Measurements from ENCODE around the gene CAMK1D. TPM values are rescaled to one million over a fixed set of nuclear protein-coding genes. Genes with fewer than 3 reads are reported as not detected.

CAMK1D gene
- polyA plus RNA-seq, 1 experiment, result 1.1 TPM

GRCh38 chr10:12349629-12350166, 351 bp downstream of the CAMK1D start:
- ChIA-PET CTCF (interaction anchor here (1.0 to 2.4 kb wide), 3 partner anchors 16 to 87 kb away, joined by 3 to 8 read pairs (median 3); no protein-coding TSS in a partner anchor), POLR2A (interaction anchor here (0.6 kb wide), 1 partner anchor 11 kb away, joined by 3 read pairs; no protein-coding TSS in a partner anchor)
- no peak for TF ChIP-seq CTCF (IDR thresholded peaks at IDR 0.05; ENCODE audit: insufficient read depth, low read depth, low read length)
- Histone ChIP-seq H3K27me3 (ENCODE audit: control insufficient read depth, insufficient read depth, low read length) (peaks cover 13% of the 10 kb centered on the region), H3K36me3 (ENCODE audit: control insufficient read depth, insufficient read depth, low read length) (no peaks in the 10 kb centered on the region), H3K4me3 (ENCODE audit: low read depth, low read length) (peak overlapping the region; percentile 65)
- no peak for DNase-seq (ENCODE audit: low read depth)

GRCh38 chr10:12350167-12350872, 973 bp downstream of the CAMK1D start:
- peaks cover 13% of the 10 kb centered on the region for H3K27me3 ChIP-seq (ENCODE audit: control insufficient read depth, insufficient read depth, low read length)
- ChIA-PET CTCF (interaction anchor here (0.7 to 2.4 kb wide), 3 partner anchors 17 to 86 kb away, joined by 3 to 8 read pairs (median 3); no protein-coding TSS in a partner anchor), POLR2A (no interaction called here)
- DNase-seq (ENCODE audit: low read depth), result no peak
- no peaks in the 10 kb centered on the region for H3K36me3 ChIP-seq (ENCODE audit: control insufficient read depth, insufficient read depth, low read length)
- no peak for TF ChIP-seq CTCF (IDR thresholded peaks at IDR 0.05; ENCODE audit: insufficient read depth, low read depth, low read length)
- H3K4me3 ChIP-seq (ENCODE audit: low read depth, low read length), result peak overlapping the region; percentile 65

- peak overlapping the region; percentile 65 for H3K4me3 ChIP-seq (ENCODE audit: low read depth, low read length)
- POLR2A ChIA-PET, result no interaction called here
- no peaks in the 10 kb centered on the region for H3K36me3 ChIP-seq (ENCODE audit: control insufficient read depth, insufficient read depth, low read length)
- DNase-seq (ENCODE audit: low read depth), result no peak
- CTCF ChIA-PET, result interaction anchor here (0.7 to 1.4 kb wide), 2 partner anchors 16 to 18 kb away, joined by 3 to 4 read pairs; no protein-coding TSS in a partner anchor
- TF ChIP-seq CTCF (IDR thresholded peaks at IDR 0.05; ENCODE audit: insufficient read depth, low read depth, low read length), result no peak
- H3K27me3 ChIP-seq (ENCODE audit: control insufficient read depth, insufficient read depth, low read length), result peaks cover 13% of the 10 kb centered on the region
These were observed 1.6 kb downstream of the CAMK1D start for GRCh38 chr10:12350925-12351324.

- TF ChIP-seq CTCF (IDR thresholded peaks at IDR 0.05; ENCODE audit: insufficient read depth, low read depth, low read length), result no peak
- Histone ChIP-seq H3K4me3 (ENCODE audit: low read depth, low read length) (no peak overlapping the region), H3K27me3 (ENCODE audit: control insufficient read depth, insufficient read depth, low read length) (peaks cover 13% of the 10 kb centered on the region), H3K36me3 (ENCODE audit: control insufficient read depth, insufficient read depth, low read length) (no peaks in the 10 kb centered on the region)
- no peak for DNase-seq (ENCODE audit: low read depth)
- POLR2A ChIA-PET, result no interaction called here
- CTCF ChIA-PET, result interaction anchor here (1.4 kb wide), 1 partner anchor 17 kb away, joined by 4 read pairs; no protein-coding TSS in a partner anchor
These were observed 2.1 kb downstream of the CAMK1D start for GRCh38 chr10:12351447-12351846.

- POLR2A ChIA-PET, result no interaction called here
- TF ChIP-seq CTCF (IDR thresholded peaks at IDR 0.05; ENCODE audit: insufficient read depth, low read depth, low read length), result no peak
- peaks cover 13% of the 10 kb centered on the region for H3K27me3 ChIP-seq (ENCODE audit: control insufficient read depth, insufficient read depth, low read length)
- DNase-seq (ENCODE audit: low read depth), result no peak
- CTCF ChIA-PET, result interaction anchor here (1.4 kb wide), 1 partner anchor 17 kb away, joined by 4 read pairs; no protein-coding TSS in a partner anchor
- no peak overlapping the region for H3K4me3 ChIP-seq (ENCODE audit: low read depth, low read length)
- no peaks in the 10 kb centered on the region for H3K36me3 ChIP-seq (ENCODE audit: control insufficient read depth, insufficient read depth, low read length)
These were observed 2.5 kb downstream of the CAMK1D start for GRCh38 chr10:12351889-12352288.
